HCT116 (cell line): Measurements from ENCODE around the gene UBXN10.

Experiments
- CTCF ChIP-seq, 3 experiments: fragments of 200-600 bp in 1 of 3; sonication (generic) in 1 of 3; IDR thresholded peaks in 2 of 3; conservative IDR thresholded peaks in 1 of 3; 2 replicates each; pipeline ENCODE4 v1.5.1; 2012 to 2017; ENCODE audit warnings: low read depth in 2 of 3, low read length in 2 of 3, antibody characterized with exemption in 1 of 3, borderline replicate concordance in 1 of 3, control low read depth in 1 of 3, mild to moderate bottlenecking in 1 of 3, mixed read lengths in 1 of 3, mixed run types in 1 of 3, moderate library complexity in 1 of 3; ENCODE audit not compliant: insufficient read depth in 1 of 3
- EZH2 ChIP-seq: fragments of 200-600 bp; sonication (generic); IDR thresholded peaks from 2 replicates; pipeline ENCODE4 v1.6.1; 2017; ENCODE audit warnings: antibody characterized with exemption, mixed run types
- EZH2phosphoT487 ChIP-seq: fragments of 200-600 bp; IDR thresholded peaks from 2 replicates; pipeline ENCODE4 v1.6.1; 2018; ENCODE audit warnings: antibody characterized with exemption, borderline replicate concordance
- MAX ChIP-seq: IDR thresholded peaks from 2 replicates; pipeline ENCODE4 v1.6.1; 2012
- POLR2A ChIP-seq: IDR thresholded peaks from 2 replicates; pipeline ENCODE4 v1.7.0; 2011; ENCODE audit warnings: borderline replicate concordance; ENCODE audit not compliant: insufficient read depth, insufficient read length; ENCODE audit errors: extremely low read depth
- RAD21 ChIP-seq: IDR thresholded peaks from 2 replicates; pipeline ENCODE4 v1.6.1; 2012; ENCODE audit warnings: low read depth, mild to moderate bottlenecking
- SP1 ChIP-seq: IDR thresholded peaks from 2 replicates; pipeline ENCODE4 v1.6.1; 2012; ENCODE audit warnings: low read depth
- ZFX ChIP-seq: fragments of 450-650 bp; IDR thresholded peaks from 2 replicates; pipeline ENCODE4 v1.6.1; 2017

GRCh38 chr1:20185834-20186782 lies at the start of gene UBXN10, which contains the start of gene PLA2G2C:
- no peak for TF ChIP-seq CTCF (IDR thresholded peaks at IDR 0.05 in 2 of 3, conservative IDR thresholded peaks at IDR 0.05 in 1 of 3; ENCODE audit: borderline replicate concordance in 1 of 3, insufficient read depth in 1 of 3, low read depth in 2 of 3, low read length in 2 of 3)
- TF ChIP-seq EZH2 = no peak
- TF ChIP-seq POLR2A = no peak
- TF ChIP-seq SP1 = no peak
- TF ChIP-seq EZH2phosphoT487 = no peak
- no peak for TF ChIP-seq ZFX
- TF ChIP-seq RAD21 = no peak
- TF ChIP-seq MAX = no peak
